ENCODE data around the gene SLC22A15. TPM values are rescaled to one million over a fixed set of nuclear protein-coding genes. Genes with fewer than 3 reads are reported as not detected.
"Not testable (repeated sequence)": the region's sequence is repeated elsewhere in the genome, so short reads cannot be mapped to it uniquely, and the experiment has no call there.

SLC22A15 gene
- total RNA-seq, 4 donors from 2014 or later = 0.53 to 6.6 (median 2.1) TPM

- no peak for DNase-seq
- no peaks in the 10 kb centered on the region for H3K9me3 ChIP-seq
- H3K36me3 ChIP-seq = no peaks in the 10 kb centered on the region
- no peaks in the 10 kb centered on the region for H3K27me3 ChIP-seq
- no peaks in the 10 kb centered on the region for H3K4me1 ChIP-seq
- TF ChIP-seq CTCF (IDR thresholded peaks at IDR 0.05) = no peak
- TF ChIP-seq POLR2A (IDR thresholded peaks at IDR 0.05) = no peak
- H3K27ac ChIP-seq = no peak overlapping the region
- no peak overlapping the region for H3K4me3 ChIP-seq
Measured at GRCh38 chr1:115982400-115982799, 6.1 kb downstream of the SLC22A15 start.

GRCh38 chr1:115983584-115983983 lies 7.3 kb downstream of the SLC22A15 start:
- no peaks in the 10 kb centered on the region for H3K4me1 ChIP-seq
- no peak overlapping the region for H3K4me3 ChIP-seq
- no peaks in the 10 kb centered on the region for H3K9me3 ChIP-seq
- no peak for TF ChIP-seq CTCF (IDR thresholded peaks at IDR 0.05)
- TF ChIP-seq POLR2A (IDR thresholded peaks at IDR 0.05) = no peak
- no peaks in the 10 kb centered on the region for H3K36me3 ChIP-seq
- H3K27me3 ChIP-seq = no peaks in the 10 kb centered on the region
- no peak overlapping the region for H3K27ac ChIP-seq
- DNase-seq = no peak

- no peak for DNase-seq
- H3K27me3 ChIP-seq = no peaks in the 10 kb centered on the region
Measured at GRCh38 chr1:115987623-115988022, 11.3 kb downstream of the SLC22A15 start.

GRCh38 chr1:115988953-115989352 lies 12.6 kb downstream of the SLC22A15 start:
- no peaks in the 10 kb centered on the region for H3K27me3 ChIP-seq
- TF ChIP-seq POLR2A (IDR thresholded peaks at IDR 0.05) (no peak), CTCF (IDR thresholded peaks at IDR 0.05) (no peak)
- DNase-seq = no peak
- no peaks in the 10 kb centered on the region for H3K9me3 ChIP-seq
- H3K27ac ChIP-seq = no peak overlapping the region
- H3K4me1 ChIP-seq = no peaks in the 10 kb centered on the region
- H3K36me3 ChIP-seq = no peaks in the 10 kb centered on the region
- no peak overlapping the region for H3K4me3 ChIP-seq

More at GRCh38 chr1:115987623-115988022, 11.3 kb downstream of the SLC22A15 start:
- no peak overlapping the region for H3K27ac ChIP-seq
- H3K4me1 ChIP-seq = no peaks in the 10 kb centered on the region
- no peaks in the 10 kb centered on the region for H3K36me3 ChIP-seq
- no peaks in the 10 kb centered on the region for H3K9me3 ChIP-seq
- no peak overlapping the region for H3K4me3 ChIP-seq
- TF ChIP-seq CTCF (IDR thresholded peaks at IDR 0.05) (no peak), POLR2A (IDR thresholded peaks at IDR 0.05) (no peak)

- Histone ChIP-seq H3K4me3 (no peak overlapping the region), H3K36me3 (no peaks in the 10 kb centered on the region), H3K27ac (no peak overlapping the region), H3K4me1 (no peaks in the 10 kb centered on the region), H3K27me3 (no peaks in the 10 kb centered on the region), H3K9me3 (no peaks in the 10 kb centered on the region)
- TF ChIP-seq POLR2A (IDR thresholded peaks at IDR 0.05) (no peak), CTCF (IDR thresholded peaks at IDR 0.05) (no peak)
- no peak for DNase-seq
Measured at GRCh38 chr1:115989699-115990098, 13.4 kb downstream of the SLC22A15 start.

- no peaks in the 10 kb centered on the region for H3K4me1 ChIP-seq
- TF ChIP-seq CTCF (IDR thresholded peaks at IDR 0.05) (no peak), POLR2A (IDR thresholded peaks at IDR 0.05) (no peak)
- no peak for DNase-seq
Measured at GRCh38 chr1:115991909-115992308, 15.6 kb downstream of the SLC22A15 start.

GRCh38 chr1:115997921-115998320 lies 21.6 kb downstream of the SLC22A15 start:
- H3K27ac ChIP-seq, H3K9me3 ChIP-seq, DNase-seq, H3K36me3 ChIP-seq, H3K4me1 ChIP-seq, H3K4me3 ChIP-seq, H3K27me3 ChIP-seq: not testable (repeated sequence)

More at GRCh38 chr1:115991909-115992308, 15.6 kb downstream of the SLC22A15 start:
- H3K36me3 ChIP-seq = no peaks in the 10 kb centered on the region
- no peak overlapping the region for H3K4me3 ChIP-seq
- no peak overlapping the region for H3K27ac ChIP-seq
- no peaks in the 10 kb centered on the region for H3K27me3 ChIP-seq
- H3K9me3 ChIP-seq = no peaks in the 10 kb centered on the region

Data from Peyer's patch (tissue), 4 donors.